ENCODE data around the gene SNX9. TPM values are rescaled to one million over a fixed set of nuclear protein-coding genes. Genes with fewer than 3 reads are reported as not detected.
"Not testable (repeated sequence)": the region's sequence is repeated elsewhere in the genome, so short reads cannot be mapped to it uniquely, and the experiment has no call there.

Gene SNX9
- total RNA-seq, 1 donor from 2014 or later: 36.0 TPM

- Histone ChIP-seq H2AFZ (ENCODE audit: low read depth, low read length) (no peak overlapping the region), H3K36me3 (ENCODE audit: insufficient read depth, low read length) (no peaks in the 10 kb centered on the region), H3K9me3 (ENCODE audit: insufficient read depth, low read depth, low read length) (no peaks in the 10 kb centered on the region), H3K27ac (ENCODE audit: low read depth, low read length) (no peak overlapping the region), H4K20me1 (ENCODE audit: insufficient read depth, low read length) (peaks cover 79% of the 10 kb centered on the region), H3K79me2 (ENCODE audit: insufficient read depth, low read length) (peaks cover 99% of the 10 kb centered on the region), H3K4me2 (ENCODE audit: low read length) (no peak overlapping the region), H3K4me3 (ENCODE audit: insufficient read depth, low read depth, low read length) (no peak overlapping the region), H3K27me3 (ENCODE audit: insufficient read depth, low read length) (no peaks in the 10 kb centered on the region), H3K9ac (ENCODE audit: low read length) (no peak overlapping the region), H3K4me1 (ENCODE audit: insufficient read depth, low read length) (peaks cover 3% of the 10 kb centered on the region)
- H3K36me3 Mint-ChIP-seq (ENCODE audit: low read depth, unreplicated experiment): peaks cover 7% of the 10 kb centered on the region
- no peak overlapping the region for H3K27ac Mint-ChIP-seq (ENCODE audit: unreplicated experiment)
- H3K27me3 Mint-ChIP-seq (ENCODE audit: low read depth, unreplicated experiment): no peaks in the 10 kb centered on the region
- no peak overlapping the region for H3K4me3 Mint-ChIP-seq (ENCODE audit: unreplicated experiment)
- no peak for TF ChIP-seq EZH2 (IDR thresholded peaks at IDR 0.05; ENCODE audit: insufficient read depth, low read length)
- TF ChIP-seq CTCF (IDR thresholded peaks at IDR 0.05; ENCODE audit: insufficient read depth, low read depth, low read length): no peak
- peaks cover 6% of the 10 kb centered on the region for H3K9me3 Mint-ChIP-seq (ENCODE audit: unreplicated experiment)
- no peak for DNase-seq (ENCODE audit: low read depth)
- no peak for FAIRE-seq
- H3K4me1 Mint-ChIP-seq (ENCODE audit: low read depth, unreplicated experiment): peaks cover 28% of the 10 kb centered on the region
Observed at GRCh38 chr6:157855325-157855724, 32.3 kb downstream of the SNX9 start.

- not testable (repeated sequence) for H3K27me3 Mint-ChIP-seq (ENCODE audit: low read depth, unreplicated experiment); H3K9me3 ChIP-seq (ENCODE audit: insufficient read depth, low read depth, low read length); H3K4me3 ChIP-seq (ENCODE audit: insufficient read depth, low read depth, low read length); FAIRE-seq; H3K4me3 Mint-ChIP-seq (ENCODE audit: unreplicated experiment); H3K36me3 ChIP-seq (ENCODE audit: insufficient read depth, low read length); H3K9me3 Mint-ChIP-seq (ENCODE audit: unreplicated experiment); H3K36me3 Mint-ChIP-seq (ENCODE audit: low read depth, unreplicated experiment); H3K4me2 ChIP-seq (ENCODE audit: low read length); H3K27me3 ChIP-seq (ENCODE audit: insufficient read depth, low read length); DNase-seq (ENCODE audit: low read depth); H3K9ac ChIP-seq (ENCODE audit: low read length); H3K4me1 ChIP-seq (ENCODE audit: insufficient read depth, low read length); H2AFZ ChIP-seq (ENCODE audit: low read depth, low read length); H3K27ac Mint-ChIP-seq (ENCODE audit: unreplicated experiment); H3K27ac ChIP-seq (ENCODE audit: low read depth, low read length)
- peaks cover 80% of the 10 kb centered on the region for H4K20me1 ChIP-seq (ENCODE audit: insufficient read depth, low read length)
- H3K79me2 ChIP-seq (ENCODE audit: insufficient read depth, low read length): peaks cover 99% of the 10 kb centered on the region
- peaks cover 32% of the 10 kb centered on the region for H3K4me1 Mint-ChIP-seq (ENCODE audit: low read depth, unreplicated experiment)
Observed at GRCh38 chr6:157855804-157856203, 32.8 kb downstream of the SNX9 start.

DNA sequence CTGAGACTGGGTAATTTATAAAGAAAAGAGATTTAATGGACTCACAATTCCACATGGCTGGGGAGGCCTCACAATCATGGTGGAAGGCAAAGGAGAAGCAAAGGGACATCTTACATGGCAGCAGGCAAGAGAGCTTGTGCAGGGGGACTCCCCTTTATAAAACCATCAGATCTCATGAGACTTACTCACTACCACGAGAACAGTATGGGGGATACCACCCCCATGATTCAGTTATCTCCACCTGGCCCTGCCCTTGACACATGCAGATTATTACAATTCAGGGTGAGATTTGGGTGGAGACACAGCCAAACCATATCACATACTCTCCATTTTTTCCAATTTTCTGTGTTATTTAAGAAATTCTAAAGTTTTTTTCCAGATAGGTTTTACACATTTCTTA is 35.6 kb downstream of the SNX9 start:
- H3K27ac Mint-ChIP-seq (ENCODE audit: unreplicated experiment); H3K27me3 Mint-ChIP-seq (ENCODE audit: low read depth, unreplicated experiment); H3K9me3 ChIP-seq (ENCODE audit: insufficient read depth, low read depth, low read length); DNase-seq (ENCODE audit: low read depth); FAIRE-seq; H2AFZ ChIP-seq (ENCODE audit: low read depth, low read length); H3K4me3 ChIP-seq (ENCODE audit: insufficient read depth, low read depth, low read length); H3K36me3 ChIP-seq (ENCODE audit: insufficient read depth, low read length); H3K4me2 ChIP-seq (ENCODE audit: low read length); H3K9me3 Mint-ChIP-seq (ENCODE audit: unreplicated experiment); H3K4me3 Mint-ChIP-seq (ENCODE audit: unreplicated experiment); H3K27ac ChIP-seq (ENCODE audit: low read depth, low read length); H3K9ac ChIP-seq (ENCODE audit: low read length); H3K36me3 Mint-ChIP-seq (ENCODE audit: low read depth, unreplicated experiment); H3K27me3 ChIP-seq (ENCODE audit: insufficient read depth, low read length): not testable (repeated sequence)
- H4K20me1 ChIP-seq (ENCODE audit: insufficient read depth, low read length): peaks cover 82% of the 10 kb centered on the region
- peaks cover 41% of the 10 kb centered on the region for H3K4me1 Mint-ChIP-seq (ENCODE audit: low read depth, unreplicated experiment)
- peaks cover 13% of the 10 kb centered on the region for H3K4me1 ChIP-seq (ENCODE audit: insufficient read depth, low read length)
- H3K79me2 ChIP-seq (ENCODE audit: insufficient read depth, low read length): peaks cover 99% of the 10 kb centered on the region
